GM21360 (cell line): ENCODE measurements around the gene METRNL.
A peak's percentile ranks its signal among the peaks of the same experiment; 100 is the strongest.
"Not testable (repeated sequence)": the region's sequence is repeated elsewhere in the genome, so short reads cannot be mapped to it uniquely, and the experiment has no call there.

Experiments used
- ATAC-seq: cut with Tn5 transposase; IDR thresholded peaks from one replicate; pipeline ENCODE4 v1.9.1; 2021; ENCODE audit warnings: mild to moderate bottlenecking, moderate library complexity; ENCODE audit not compliant: unreplicated experiment

The METRNL gene

GRCh38 chr17:83051396-83052240 is 27.8 kb upstream of the METRNL start:
- ATAC-seq: peak; percentile 81

DNA sequence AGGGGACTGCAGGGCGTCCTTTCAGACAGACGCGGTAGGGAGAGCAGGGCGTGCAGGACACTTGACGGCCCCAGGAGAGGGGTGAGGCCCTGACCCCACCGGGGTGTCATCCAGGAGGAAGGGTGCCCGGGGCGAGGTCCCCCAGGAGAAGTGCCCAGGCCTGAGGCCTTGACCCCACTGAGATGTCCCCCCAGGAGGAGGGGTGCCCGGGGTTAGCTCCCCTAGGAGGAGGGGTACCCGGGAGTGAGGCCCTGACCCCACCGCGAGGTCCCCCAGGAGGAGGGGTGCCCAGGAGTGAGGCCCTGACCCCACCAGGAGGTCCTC is 27.2 kb upstream of the METRNL start:
- ATAC-seq: no peak

GRCh38 chr17:83053021-83053681 is 26.3 kb upstream of the METRNL start:
- no peak for ATAC-seq

DNA sequence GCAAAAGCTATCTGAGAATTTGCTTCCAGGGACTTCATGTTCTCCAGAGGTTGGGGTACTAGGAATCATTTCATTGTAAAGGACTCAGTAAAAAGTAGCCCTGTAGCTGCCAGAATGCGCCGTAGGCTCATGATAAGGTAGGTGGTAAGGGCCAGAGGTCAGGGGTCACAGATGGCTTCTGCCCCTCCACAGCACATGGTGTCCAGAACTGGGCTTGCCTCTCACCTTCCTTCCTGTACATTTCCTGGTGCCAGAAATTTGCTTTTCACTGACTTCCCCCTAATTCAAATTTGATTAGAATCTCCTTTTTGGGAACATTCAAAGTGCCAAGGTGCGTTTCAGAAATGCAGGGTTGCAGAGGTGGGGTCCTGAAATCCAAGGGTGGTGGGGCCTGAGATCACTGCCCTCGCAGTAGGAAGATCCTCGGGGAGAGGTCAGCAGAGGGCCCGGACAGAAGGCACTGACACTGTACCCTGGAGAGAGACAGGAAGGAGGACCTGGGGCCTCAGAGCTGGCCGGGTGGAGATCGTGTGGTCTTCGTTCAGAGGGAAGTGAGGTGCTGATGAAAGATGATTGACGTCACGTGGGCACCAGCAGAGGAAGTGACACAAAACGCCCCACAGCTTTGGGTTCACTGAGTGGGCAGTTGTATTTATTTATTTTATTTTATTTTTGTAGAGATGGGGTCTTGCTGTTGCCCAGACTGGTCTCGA is 25.5 kb upstream of the METRNL start:
- no peak for ATAC-seq

GRCh38 chr17:83054518-83055125 is 24.8 kb upstream of the METRNL start:
- no peak for ATAC-seq

DNA sequence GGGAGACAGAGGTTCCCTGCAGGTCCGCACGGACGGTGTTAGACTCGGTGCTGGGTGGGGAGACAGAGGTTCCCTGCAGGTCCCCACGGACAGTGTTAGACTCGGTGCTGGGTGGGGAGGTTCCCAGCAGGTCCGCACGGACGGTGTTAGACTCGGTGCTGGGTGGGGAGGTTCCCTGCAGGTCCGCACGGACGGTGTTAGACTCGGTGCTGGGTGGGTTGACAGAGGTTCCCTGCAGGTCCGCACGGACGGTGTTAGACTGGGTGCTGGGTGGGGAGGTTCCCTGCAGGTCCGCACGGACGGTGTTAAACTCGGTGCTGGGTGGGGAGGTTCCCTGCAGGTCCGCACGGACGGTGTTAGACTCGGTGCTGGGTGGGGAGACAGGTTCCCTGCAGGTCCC is 24.2 kb upstream of the METRNL start:
- not testable (repeated sequence) for ATAC-seq

GRCh38 chr17:83055911-83056582 is 23.4 kb upstream of the METRNL start:
- ATAC-seq: no peak

DNA sequence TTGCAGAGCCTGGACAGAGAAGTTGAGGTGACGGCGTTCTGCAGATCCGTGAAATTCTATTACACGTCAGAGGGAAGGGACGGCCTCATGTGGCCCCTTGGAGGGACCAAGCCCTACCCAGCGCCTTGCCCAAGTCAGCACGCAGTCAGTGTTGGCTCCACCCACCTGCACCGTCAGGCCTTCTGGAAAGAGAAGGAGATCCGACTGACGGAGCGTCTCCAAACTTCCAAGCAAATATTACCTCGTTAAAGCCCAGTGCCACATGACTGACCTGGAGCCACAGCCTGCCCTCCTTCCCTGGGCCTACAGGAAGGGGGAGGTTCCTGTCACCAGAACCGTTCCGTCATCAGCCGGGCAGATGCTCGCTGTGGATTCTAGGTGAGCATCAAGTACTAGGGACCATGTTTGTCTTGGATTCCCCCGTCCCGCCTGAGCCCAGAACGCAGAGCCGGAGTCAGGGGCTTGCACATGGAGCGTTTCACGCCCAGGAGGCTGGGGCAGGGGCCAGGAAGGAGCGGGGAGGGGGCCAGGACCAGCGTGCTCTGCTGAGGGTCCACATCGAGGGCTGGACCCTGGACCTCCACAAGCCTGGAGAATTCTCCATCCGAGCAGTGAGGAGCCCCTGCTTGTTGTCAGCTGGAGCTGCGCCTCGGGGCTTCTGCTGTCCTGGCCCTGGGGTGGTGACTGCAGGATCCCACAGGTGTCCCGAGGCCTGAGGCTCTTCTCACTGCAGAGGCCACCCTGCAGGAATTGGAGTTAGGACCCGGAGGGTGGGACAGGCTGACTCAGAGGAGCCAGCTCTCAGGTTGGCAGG is 22.6 kb upstream of the METRNL start:
- no peak for ATAC-seq

GRCh38 chr17:83057397-83057761 is 22.0 kb upstream of the METRNL start:
- ATAC-seq: no peak

DNA sequence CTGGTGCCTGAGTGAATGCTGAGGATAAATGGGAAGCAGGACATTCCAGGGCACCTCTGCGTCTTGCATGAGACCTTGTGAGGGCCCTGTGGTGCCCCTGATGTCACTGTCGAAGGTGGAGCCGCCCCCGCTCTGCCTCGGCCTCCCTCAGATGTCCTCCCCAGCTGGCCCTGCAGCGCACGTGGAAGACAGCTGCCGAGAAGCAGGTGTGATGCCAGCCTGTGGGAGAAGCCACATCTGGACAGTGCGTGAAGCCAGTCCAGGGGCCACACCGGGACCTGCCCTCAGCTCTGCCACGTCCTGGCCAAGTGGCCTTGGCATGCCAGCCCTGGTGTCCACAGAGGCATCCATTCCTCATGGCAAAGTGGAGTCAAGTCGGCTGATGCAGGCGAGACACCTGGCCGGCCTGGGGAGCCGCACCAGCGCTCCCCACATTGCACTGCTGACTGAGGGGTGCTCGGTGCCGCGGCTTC is 21.6 kb upstream of the METRNL start:
- ATAC-seq: no peak

- ATAC-seq: no peak
Observed at GRCh38 chr17:83058266-83058798, 21.1 kb upstream of the METRNL start.

GRCh38 chr17:83061586-83061985 is 17.8 kb upstream of the METRNL start:
- ATAC-seq: no peak

GRCh38 chr17:83062011-83062817 is 17.2 kb upstream of the METRNL start:
- no peak for ATAC-seq

GRCh38 chr17:83062818-83063671 is 16.4 kb upstream of the METRNL start:
- no peak for ATAC-seq

DNA sequence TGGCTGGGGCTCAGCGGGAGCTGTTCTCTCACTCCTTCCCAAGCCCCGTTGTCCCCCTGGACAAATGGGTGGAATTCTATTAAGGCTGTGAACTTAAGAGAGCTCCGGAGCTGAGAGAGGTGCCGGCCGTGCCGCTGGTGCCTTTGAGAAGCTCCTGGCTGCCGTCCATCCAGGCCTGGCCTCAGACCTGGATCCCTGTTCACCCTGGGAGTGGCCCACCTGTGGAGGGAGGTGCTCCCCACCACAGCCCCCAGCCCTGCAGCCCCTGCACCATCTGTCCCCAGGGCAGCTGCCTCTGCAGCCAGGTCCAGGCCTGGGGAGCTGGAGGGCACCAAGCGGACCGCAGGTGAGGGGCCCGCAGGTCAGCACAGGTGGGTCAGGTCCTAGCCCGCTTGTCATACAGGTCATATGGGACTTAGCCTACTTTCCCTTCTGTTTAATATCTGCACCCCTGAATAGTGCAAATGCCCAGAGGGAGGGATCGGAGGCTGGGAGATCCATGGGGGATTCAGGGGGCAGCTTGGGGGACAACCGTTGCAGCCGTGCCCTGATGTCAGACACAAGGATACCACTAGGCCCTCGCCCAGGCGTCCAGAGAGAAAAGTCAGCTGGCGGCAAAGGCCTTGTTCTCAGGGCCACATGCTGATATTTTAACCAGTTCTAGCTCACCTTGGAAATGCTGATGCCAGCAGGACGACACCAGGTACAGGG is 15.2 kb upstream of the METRNL start:
- no peak for ATAC-seq

GRCh38 chr17:83064732-83065659 is 14.4 kb upstream of the METRNL start:
- ATAC-seq: no peak
